Keratinocyte (primary cell): ENCODE measurements around the gene CYTIP. TPM values are rescaled to one million over a fixed set of nuclear protein-coding genes. Genes with fewer than 3 reads are reported as not detected.

Source experiments
- DNase-seq: peaks from one replicate; pipeline ENCODE4 v3.0.0-alpha.2; 2011; ENCODE audit warnings: low read depth, missing footprints, low spot score
- FAIRE-seq: peaks from 2 replicates; lab custom pipeline; 2011; peaks lifted over from hg19 to GRCh38; lab: Jason Lieb, UNC
- H2AFZ ChIP-seq: 2 replicates; pipeline ENCODE4 v1.6.0; 2012; ENCODE audit warnings: low read length, control low read depth, inconsistent platforms; ENCODE audit not compliant: control insufficient read depth
- H3K27ac ChIP-seq: 2 replicates; pipeline ENCODE4 v1.5.1; 2011; ENCODE audit warnings: low read length; ENCODE audit not compliant: control insufficient read depth, insufficient read depth
- H3K27me3 ChIP-seq: 3 replicates; pipeline ENCODE4 v1.6.0; 2011; ENCODE audit warnings: low read length; ENCODE audit not compliant: control insufficient read depth, insufficient read depth; ENCODE audit errors: extremely low read depth
- H3K36me3 ChIP-seq, 2 experiments: 2 replicates in 1 of 2; 3 replicates in 1 of 2; pipeline ENCODE4 v1.5.1; 2011; ENCODE audit warnings: low read length in 2 of 2, mild to moderate bottlenecking in 1 of 2; ENCODE audit not compliant: control insufficient read depth in 2 of 2, insufficient read depth in 2 of 2; ENCODE audit errors: extremely low read depth in 1 of 2
- H3K4me1 ChIP-seq: 3 replicates; pipeline ENCODE4 v1.5.1; 2011; ENCODE audit warnings: low read length; ENCODE audit not compliant: control insufficient read depth, insufficient read depth; ENCODE audit errors: extremely low read depth
- H3K4me2 ChIP-seq: 3 replicates; pipeline ENCODE4 v1.6.0; 2011; ENCODE audit warnings: low read depth, low read length; ENCODE audit not compliant: control insufficient read depth, insufficient read depth; ENCODE audit errors: extremely low read depth
- H3K4me3 ChIP-seq, 3 experiments: fragments of 200-600 bp in 1 of 3; sonication (generic) in 1 of 3; 2 replicates in 2 of 3; 3 replicates in 1 of 3; pipeline ENCODE4 v1.5.1; 2011 to 2016; ENCODE audit warnings: low read length in 3 of 3, mild to moderate bottlenecking in 3 of 3, control low read depth in 2 of 3, inconsistent platforms in 1 of 3, low read depth in 1 of 3, mixed read lengths in 1 of 3, mixed run types in 1 of 3, moderate library complexity in 1 of 3; ENCODE audit not compliant: control insufficient read depth in 2 of 3, insufficient read depth in 2 of 3; ENCODE audit errors: extremely low read depth in 1 of 3
- H3K79me2 ChIP-seq: 2 replicates; pipeline ENCODE4 v1.6.0; 2012; ENCODE audit warnings: low read length; ENCODE audit not compliant: control insufficient read depth, insufficient read depth
- H3K9ac ChIP-seq: 3 replicates; pipeline ENCODE4 v1.6.0; 2011; ENCODE audit warnings: low read length; ENCODE audit not compliant: control insufficient read depth, insufficient read depth; ENCODE audit errors: extremely low read depth
- H3K9me1 ChIP-seq: 3 replicates; pipeline ENCODE4 v1.6.0; 2011; ENCODE audit warnings: low read length; ENCODE audit not compliant: control insufficient read depth, insufficient read depth; ENCODE audit errors: extremely low read depth
- H3K9me3 ChIP-seq: 2 replicates; pipeline ENCODE4 v1.5.1; 2012; ENCODE audit warnings: low read depth, low read length; ENCODE audit not compliant: control insufficient read depth
- H4K20me1 ChIP-seq: 3 replicates; pipeline ENCODE4 v1.6.0; 2011; ENCODE audit warnings: low read length; ENCODE audit not compliant: control insufficient read depth, insufficient read depth; ENCODE audit errors: extremely low read depth
- CTCF ChIP-seq, 3 experiments: IDR thresholded peaks in 1 of 3; conservative IDR thresholded peaks in 1 of 3; optimal IDR thresholded peaks in 1 of 3; 2 replicates in 2 of 3; 3 replicates in 1 of 3; pipeline versions ENCODE3 to v1.5.1; 2011; ENCODE audit warnings: low read length in 3 of 3, mild to moderate bottlenecking in 3 of 3, moderate library complexity in 2 of 3, control low read depth in 1 of 3, inconsistent platforms in 1 of 3; ENCODE audit not compliant: insufficient read depth in 2 of 3; ENCODE audit errors: extremely low read depth in 1 of 3
- EZH2 ChIP-seq: IDR thresholded peaks from one replicate; pipeline ENCODE4 v1.6.1; 2012; ENCODE audit warnings: inconsistent platforms, mild to moderate bottlenecking, low read length, moderate library complexity
- dilution Hi-C: fragments of 300-500 bp; cut with MboI; formaldehyde crosslinking; loops from one replicate; pipeline ENCODE4 v1.7.0; 2020; ENCODE audit warnings: low sequenced_read_pairs; ENCODE audit not compliant: extremely low pct_ligation_motif_present
- polyA minus RNA-seq, 3 experiments: library from RNA; depleted of rRNA, polyadenylated mRNA; stranded (reverse); fragments of >200 nt; gene quantifications; 1 replicate in 1 of 3; 2 replicates in 1 of 3; 3 replicates in 1 of 3; pipeline ENCODE4 v1.2.3, GENCODE V29; 2011
- polyA plus RNA-seq, 5 experiments: library from polyadenylated mRNA; depleted of rRNA in 3 of 5; stranded (reverse) in 3 of 5; stranded (forward) in 1 of 5; unstranded in 1 of 5; fragments of >200 nt; gene quantifications; 1 replicate in 1 of 5; 2 replicates in 3 of 5; 3 replicates in 1 of 5; pipeline versions ENCODE4 v1.2.1 to v1.2.3, GENCODE V29; 2011 to 2012; ENCODE audit warnings: missing spikeins in 2 of 5, low read depth in 1 of 5, low replicate concordance in 1 of 5

CYTIP gene
- polyA plus RNA-seq: 0.06 to 0.21 TPM in 2 of 3 replicates, not detected in the other
- not detected for polyA plus RNA-seq (2011; ENCODE audit: low read depth)
- not detected in 2 replicates for polyA plus RNA-seq (2011; cell fraction: cytosol; rRNA removed)
- not detected in 2 replicates for polyA plus RNA-seq (2011; cell fraction: nucleus; rRNA removed)
- polyA plus RNA-seq (2012; ENCODE audit: low replicate concordance): not detected in 2 replicates
- not detected in 3 replicates for polyA minus RNA-seq
- polyA minus RNA-seq (2011; cell fraction: cytosol; rRNA and poly(A)+ RNA removed): not detected
- polyA minus RNA-seq (2011; cell fraction: nucleus; rRNA and poly(A)+ RNA removed): not detected in 2 replicates

DNA sequence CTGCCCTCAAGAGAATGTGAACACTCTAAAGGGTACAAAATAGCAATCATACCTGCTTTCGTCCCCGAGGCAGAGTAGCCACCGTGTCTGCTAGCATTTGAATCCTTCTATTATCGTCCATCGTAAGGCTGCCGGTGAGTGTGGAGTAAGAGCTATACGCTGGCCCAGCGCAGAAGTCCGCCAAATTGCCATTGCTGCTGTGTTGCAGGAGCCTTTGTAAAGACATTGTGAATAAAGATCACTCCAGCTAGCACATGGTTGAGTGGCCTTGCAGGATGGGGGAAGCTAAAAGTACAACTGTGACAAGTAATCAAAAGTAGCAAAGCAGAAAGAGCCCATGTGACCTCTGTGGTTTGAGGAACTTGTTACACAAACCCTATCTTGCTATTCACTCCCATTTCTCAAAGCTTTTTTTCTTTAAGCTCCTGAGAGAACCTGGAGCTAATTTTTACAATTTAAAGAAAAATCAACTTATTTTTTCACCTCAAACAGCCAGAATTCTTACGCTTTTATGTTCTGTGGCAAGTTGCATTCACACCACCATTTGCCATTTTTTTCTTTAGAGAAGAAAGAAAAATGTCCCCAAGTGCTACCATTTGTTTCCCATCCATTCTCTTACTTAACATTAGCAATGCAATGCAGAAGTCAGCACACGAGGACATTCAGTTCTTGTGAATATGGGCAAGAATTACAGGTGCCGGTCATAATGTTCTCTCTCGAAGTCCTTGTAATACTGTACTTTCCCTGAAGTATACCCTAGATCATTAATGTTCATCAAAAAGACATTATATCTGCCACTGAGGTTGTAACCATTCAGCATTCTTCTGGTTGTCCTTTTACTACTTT is at the start of gene CYTIP:
TSS of gene CYTIP (minus strand) at position 295 of the 846 bp plus-strand sequence. CDS start at position 226, 69 bp downstream.
- no peak within 1 kb of the TSS for H3K27ac ChIP-seq
- H3K4me1 ChIP-seq: no peaks in the 10 kb centered on the region
- dilution Hi-C loops: no loop called here
- H3K79me2 ChIP-seq: no peaks in the 10 kb centered on the region
- no peak within 1 kb of the TSS for H3K4me3 ChIP-seq
- peaks cover 4% of the 10 kb centered on the region for H3K27me3 ChIP-seq
- no peaks in the 10 kb centered on the region for H3K9me3 ChIP-seq
- H2AFZ ChIP-seq: no peak within 1 kb of the TSS
- FAIRE-seq (no peak), DNase-seq (no peak)
- TF ChIP-seq EZH2 (no peak), CTCF (optimal IDR thresholded peaks at IDR 0.05 in 1 of 3, IDR thresholded peaks at IDR 0.05 in 1 of 3, conservative IDR thresholded peaks at IDR 0.05 in 1 of 3; ENCODE audit: extremely low read depth in 1 of 3, insufficient read depth in 2 of 3, low read length in 3 of 3) (no peak)
- no peak within 1 kb of the TSS for H3K9ac ChIP-seq
- H3K9me1 ChIP-seq: no peaks in the 10 kb centered on the region
- no peak within 1 kb of the TSS for H3K4me2 ChIP-seq
- no peaks in the 10 kb centered on the region for H4K20me1 ChIP-seq
- H3K36me3 ChIP-seq: no peaks in the 10 kb centered on the region

GRCh38 chr2:157492189-157492773 is 48.4 kb upstream of the CYTIP start:
- no peak overlapping the region for H3K4me2 ChIP-seq
- H3K27ac ChIP-seq: no peak overlapping the region
- no peak overlapping the region for H3K9ac ChIP-seq
- no peak for TF ChIP-seq EZH2
- peak; percentile 68 to 86 (median 78) for TF ChIP-seq CTCF (optimal IDR thresholded peaks at IDR 0.05 in 1 of 3, IDR thresholded peaks at IDR 0.05 in 1 of 3, conservative IDR thresholded peaks at IDR 0.05 in 1 of 3; ENCODE audit: extremely low read depth in 1 of 3, insufficient read depth in 2 of 3, low read length in 3 of 3)
- H3K4me3 ChIP-seq: no peak overlapping the region
- H3K27me3 ChIP-seq: no peaks in the 10 kb centered on the region
- no peaks in the 10 kb centered on the region for H3K9me1 ChIP-seq
- H3K4me1 ChIP-seq: no peaks in the 10 kb centered on the region
- H3K9me3 ChIP-seq: no peaks in the 10 kb centered on the region
- H3K79me2 ChIP-seq: no peaks in the 10 kb centered on the region
- H2AFZ ChIP-seq: no peak overlapping the region
- H4K20me1 ChIP-seq: no peaks in the 10 kb centered on the region
- no peaks in the 10 kb centered on the region for H3K36me3 ChIP-seq
- FAIRE-seq (peak; percentile 75), DNase-seq (no peak)
- dilution Hi-C loops: no loop called here
